Endometrium (tissue), 2 donors: Measurements from ENCODE around the gene TAF11L2.
"Not testable (repeated sequence)": the region's sequence is repeated elsewhere in the genome, so short reads cannot be mapped to it uniquely, and the experiment has no call there.

Experiments
- FAIRE-seq: peaks from 2 replicates; lab custom pipeline; 2012; peaks lifted over from hg19 to GRCh38; lab: Jason Lieb, UNC
- donor health status: control.
- donor health status: control.

TAF11L2 gene

DNA sequence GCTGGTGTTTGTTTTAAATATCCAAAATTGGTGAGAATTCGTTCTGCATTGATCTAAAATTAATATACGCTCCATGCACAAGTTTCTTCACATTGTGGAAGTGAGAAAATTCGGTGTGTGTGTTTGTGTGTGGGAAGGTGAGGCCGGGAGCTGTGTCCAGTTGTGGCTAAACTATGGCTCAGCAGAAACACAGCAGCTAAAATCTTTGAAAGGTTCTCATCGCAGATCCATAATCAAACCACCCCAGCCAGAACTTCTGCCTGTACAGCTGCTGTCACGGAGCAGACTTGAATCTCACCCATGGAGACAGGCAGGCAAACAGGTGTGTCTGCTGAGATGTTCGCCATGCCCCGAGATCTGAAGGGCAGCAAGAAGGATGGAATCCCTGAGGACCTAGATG lies at the start of gene TAF11L2:
Gene TAF11L2 (plus strand): TSS at position 301 of the 400 bp plus-strand sequence.
- FAIRE-seq: not testable (repeated sequence)

DNA sequence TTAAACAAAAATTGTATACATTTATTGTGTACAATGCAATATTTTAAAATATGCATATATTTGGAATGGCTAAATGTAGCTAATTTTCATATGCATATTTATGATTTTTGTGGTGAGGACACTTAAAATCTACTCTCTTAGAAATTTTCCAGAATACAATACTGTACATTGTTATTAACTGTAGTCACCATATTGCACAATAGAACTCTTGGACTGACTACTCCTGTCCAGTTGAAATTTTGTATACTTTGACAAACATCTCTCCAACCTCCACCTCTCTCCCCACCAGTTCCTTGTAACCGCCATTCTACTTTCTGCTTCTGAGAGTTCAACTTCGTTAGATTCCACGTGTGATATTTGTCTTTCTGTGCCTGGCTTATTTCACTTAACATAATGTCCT lies 49.2 kb upstream of the TAF11L2 start:
- FAIRE-seq: no peak

DNA sequence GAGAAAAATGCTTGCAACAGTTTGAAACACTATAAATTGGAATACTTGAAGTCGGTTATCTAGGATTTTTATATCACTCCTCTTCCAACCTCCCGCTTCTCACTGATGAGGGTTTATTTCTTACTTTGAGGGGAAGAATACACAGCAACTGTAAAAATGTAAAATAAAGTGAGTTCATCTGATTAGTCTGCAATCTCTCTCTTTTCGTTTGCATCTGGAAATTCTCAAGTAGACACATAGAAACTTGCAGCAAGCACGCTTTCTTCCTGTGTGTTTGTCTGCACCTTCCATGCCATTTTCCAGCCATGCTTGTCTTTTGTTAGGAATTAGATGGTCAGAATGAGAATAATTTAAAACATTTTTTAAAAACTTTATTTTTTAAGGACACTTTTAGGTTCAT lies 45.1 kb upstream of the TAF11L2 start:
- FAIRE-seq: no peak

DNA sequence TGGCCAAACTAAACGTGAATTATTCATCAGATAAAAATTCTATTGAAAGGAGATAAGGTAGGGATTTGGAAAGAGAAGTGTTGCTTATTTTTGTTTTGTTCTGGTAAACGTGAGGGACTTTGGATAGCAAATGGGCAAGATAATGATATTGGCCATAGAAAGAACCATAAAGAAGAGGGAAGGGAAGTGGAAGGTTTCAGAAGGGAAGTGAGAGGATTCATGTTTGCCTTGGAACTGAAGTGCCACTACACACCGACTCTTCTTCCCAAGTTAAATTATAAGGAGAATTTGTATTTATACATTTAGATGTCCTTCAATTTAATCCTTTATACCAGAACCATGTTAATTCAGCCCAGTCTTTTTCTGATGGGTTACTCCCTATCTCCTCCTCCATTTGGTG lies 42.1 kb upstream of the TAF11L2 start:
- no peak for FAIRE-seq

DNA sequence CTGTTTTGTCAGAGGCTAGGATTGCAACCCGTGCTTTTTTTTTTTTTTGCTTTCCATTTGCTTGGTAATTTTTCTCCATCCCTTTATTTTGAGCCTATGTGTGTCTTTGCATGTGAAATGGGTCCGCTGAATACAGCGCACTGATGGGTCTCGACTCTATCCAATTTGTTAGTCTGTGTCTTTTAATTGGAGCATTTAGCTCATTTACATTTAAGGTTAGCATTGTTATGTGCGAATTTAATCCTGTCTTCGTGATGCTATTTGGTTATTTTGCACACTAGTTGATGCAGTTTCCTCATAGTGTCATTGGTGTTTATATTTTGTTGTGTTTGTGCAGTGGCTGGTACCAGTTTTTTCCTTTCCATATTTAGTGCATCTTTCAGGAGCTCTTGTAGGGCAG lies 36.2 kb upstream of the TAF11L2 start:
- FAIRE-seq: no peak

DNA sequence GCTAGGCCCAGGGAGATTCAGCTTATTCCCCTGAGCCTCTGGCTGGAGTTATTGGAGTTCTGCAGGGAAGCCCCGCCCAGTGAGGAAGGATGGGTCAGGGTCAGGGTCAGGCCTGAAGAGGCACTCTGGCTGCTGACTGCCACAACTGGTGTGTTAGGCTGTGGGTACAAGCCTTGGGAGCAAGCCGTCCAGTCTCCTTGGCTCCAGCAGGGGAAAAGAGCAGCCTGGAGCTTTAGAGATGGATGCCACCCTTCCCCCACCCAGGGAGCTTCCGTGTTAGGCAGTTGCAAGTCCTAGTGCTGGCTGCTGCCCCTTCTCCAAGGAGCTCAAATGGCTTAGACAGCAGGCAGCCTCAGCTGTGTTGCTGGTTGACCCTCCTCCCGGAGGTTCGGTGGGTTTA lies 34.4 kb upstream of the TAF11L2 start:
- no peak for FAIRE-seq

DNA sequence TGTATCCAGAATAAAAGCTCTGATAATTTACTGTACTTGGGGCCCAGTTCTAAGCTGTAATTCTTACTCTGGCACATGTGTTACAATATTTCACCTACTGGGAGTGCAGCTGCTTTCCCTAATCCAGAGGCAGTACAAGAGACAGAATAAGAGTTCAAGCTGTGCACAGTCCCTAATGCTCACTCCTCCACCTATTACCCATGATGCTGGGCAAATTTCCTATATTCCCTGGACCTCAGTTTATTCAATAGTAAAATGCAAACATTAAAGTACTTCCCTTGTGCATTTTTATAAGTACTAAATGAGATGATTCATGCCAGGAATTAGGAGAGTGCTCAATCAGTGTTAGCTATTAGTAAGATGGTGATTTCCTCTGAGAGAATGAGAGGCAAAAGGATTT lies 28.0 kb upstream of the TAF11L2 start:
- no peak for FAIRE-seq

DNA sequence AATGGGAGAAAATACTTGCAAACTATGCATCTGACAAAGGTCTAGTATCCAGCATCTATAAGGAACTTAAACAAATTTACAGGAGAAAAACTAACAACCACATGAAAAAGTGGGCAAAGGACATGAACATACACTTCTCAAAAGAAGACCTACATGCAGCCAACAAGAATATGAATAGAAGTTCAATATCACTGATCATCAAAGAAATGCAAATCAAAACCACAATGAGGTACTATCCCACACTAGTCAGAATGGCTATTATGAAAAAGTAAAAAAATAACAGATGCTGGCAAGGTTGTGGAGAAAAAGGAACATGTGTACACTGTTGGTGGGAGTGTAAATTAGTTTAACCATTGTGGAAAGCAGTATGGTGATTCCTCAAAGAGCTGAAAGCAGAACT lies 23.0 kb upstream of the TAF11L2 start:
- FAIRE-seq: not testable (repeated sequence)

DNA sequence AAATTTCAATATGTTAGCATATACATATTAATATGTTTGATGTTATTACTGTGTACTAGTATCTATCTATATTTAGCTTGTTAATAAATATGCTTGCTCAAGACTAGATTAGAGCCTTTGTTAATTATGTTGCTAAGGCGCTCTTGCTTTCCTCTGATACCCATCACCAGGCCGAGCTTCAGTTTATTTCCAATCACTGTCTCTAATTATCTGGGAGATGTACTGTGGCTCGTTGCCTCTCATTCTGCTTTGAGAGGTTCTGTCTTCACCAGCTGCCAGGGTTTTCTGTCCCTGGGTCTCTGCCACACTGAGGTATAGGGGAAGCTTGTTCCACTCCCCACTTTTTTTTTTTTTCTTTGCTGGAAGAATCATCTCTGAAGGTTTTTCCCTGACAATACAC lies 21.0 kb upstream of the TAF11L2 start:
- no peak for FAIRE-seq

DNA sequence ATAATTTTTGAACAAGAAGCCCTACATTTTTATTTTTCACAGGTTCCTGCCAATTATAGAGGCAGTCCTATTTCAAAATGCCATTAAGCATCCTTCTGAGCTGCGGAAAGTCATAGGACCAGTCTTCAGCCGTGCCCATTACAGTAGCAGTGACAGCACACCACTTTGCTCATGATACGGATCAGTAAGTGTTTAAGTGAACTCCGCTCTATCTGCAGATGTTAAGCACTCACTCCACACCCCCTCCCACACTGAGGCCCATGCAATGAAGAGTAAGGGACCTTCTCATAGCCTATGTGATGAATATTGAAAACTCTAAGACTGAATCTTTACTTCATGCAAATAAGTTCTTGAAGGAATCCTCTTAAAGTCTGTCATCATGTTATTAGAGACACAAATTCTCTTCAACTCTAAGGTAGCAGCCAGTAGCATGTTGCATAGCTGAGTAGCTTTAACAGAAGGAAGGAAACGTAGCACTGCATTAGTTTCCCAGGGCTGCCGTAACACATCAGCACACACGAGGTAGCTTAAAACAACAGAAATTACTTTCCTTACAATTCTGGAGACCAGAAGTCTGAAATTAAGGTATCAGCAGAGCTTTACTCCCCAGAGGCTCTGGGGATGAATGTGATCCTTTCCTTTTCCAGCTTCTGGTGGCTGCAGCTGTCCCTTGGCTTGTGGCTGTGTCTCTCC lies 20.3 kb upstream of the TAF11L2 start:
- no peak for FAIRE-seq

DNA sequence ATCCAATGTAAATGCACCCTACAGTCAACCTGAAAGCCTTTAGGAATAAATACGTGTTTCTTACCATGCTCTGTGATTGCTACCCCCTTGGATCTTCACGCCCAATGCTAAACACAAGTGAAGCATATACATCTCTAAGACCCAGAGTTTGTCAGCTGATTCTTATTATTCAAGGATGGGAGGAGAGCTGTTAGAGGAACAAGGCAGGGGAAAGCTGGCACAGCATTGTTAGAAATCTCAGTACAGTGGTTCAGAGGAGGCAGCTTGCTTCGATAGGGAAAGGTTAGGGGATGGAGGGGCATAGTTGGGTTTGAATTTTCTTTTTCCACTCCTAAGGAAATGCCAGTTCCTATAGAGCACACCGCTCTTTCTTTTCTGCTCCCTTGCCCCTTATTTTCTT lies 16.7 kb upstream of the TAF11L2 start:
- FAIRE-seq: no peak

DNA sequence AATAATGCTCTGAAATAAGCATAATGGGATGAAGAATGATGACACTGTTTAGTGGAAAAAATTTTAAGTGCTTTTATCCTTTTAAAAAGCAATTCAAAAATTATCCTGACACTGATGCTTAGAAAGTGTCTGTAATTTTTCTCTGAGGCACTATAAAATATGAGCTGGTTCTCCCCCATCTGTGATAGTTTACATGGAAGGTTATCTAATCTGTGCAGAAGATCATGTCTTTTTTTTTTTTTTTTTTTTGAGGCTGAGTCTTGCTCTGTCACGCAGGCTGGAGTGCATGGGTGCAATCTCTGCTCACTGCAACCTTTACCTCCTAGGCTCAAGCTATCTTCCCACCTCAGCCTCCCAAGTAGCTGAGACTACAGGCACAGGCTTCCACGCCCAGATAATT lies 15.2 kb upstream of the TAF11L2 start:
- no peak for FAIRE-seq

DNA sequence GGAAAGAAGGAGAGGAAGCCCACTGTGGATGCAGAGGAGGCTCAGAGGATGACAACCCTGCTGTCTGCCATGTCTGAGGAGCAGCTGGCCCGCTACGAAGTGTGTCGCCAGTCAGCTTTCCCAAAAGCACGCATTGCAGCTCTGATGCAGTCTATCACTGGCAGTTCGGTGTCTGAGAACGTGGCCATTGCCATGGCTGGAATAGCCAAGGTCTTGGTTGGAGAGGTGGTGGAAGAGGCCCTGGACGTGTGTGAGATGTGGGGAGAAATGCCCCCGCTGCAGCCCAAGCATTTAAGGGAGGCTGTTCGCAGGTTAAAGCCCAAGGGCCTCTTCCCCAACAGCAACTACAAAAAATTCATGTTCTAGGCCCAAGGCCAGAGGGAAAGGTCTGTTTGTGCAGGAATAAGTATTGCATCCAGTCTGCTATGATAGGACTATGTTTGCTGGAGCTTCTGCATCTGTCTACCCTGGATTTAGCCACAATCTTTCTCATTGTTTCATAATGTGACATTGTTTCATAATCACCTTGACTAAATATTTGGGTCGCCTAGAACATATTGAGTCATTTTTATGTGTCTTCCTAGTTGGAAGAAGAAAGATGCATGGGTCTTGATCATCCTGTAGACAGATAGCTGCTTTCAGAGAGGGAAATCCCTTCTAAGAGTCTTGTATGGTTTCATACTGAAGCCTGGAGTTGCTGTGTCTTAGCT lies 11.4 kb upstream of the TAF11L2 start:
- not testable (repeated sequence) for FAIRE-seq

DNA sequence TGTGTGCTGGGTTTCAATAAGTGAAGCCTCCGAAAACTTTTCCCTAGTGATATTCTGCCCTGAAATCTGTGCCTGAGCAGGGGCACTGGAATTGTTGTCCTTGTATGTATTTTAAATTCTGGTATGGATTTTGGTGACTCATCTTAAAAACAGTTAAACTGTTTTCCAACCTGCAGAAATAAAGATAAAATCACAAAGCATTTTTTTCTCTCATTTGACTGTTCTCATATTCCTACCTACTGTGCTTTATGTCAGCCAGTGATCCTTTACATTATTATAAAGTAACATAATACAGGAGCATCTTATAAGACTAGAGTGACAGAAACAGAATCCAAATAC lies 10.9 kb upstream of the TAF11L2 start:
- no peak for FAIRE-seq

DNA sequence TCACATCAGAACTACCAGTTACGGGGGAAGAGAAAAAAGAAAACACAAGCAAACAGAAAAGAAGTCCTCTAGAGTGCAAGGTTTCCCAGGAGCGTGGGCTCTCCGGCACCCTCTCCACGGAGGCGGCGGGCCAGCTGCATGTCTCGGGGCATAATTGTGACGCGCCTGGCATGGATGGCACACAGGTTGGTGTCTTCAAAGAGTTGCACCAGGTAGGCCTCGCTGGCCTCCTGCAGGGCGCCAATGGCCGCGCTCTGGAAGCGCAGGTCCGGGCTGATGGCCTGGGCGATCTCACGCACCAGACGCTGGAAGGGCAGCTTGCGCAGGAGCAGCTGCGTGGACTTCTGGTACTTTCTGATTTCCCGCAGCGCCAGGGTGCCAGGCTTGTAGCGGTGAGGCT lies 6.8 kb upstream of the TAF11L2 start:
- FAIRE-seq: not testable (repeated sequence)

DNA sequence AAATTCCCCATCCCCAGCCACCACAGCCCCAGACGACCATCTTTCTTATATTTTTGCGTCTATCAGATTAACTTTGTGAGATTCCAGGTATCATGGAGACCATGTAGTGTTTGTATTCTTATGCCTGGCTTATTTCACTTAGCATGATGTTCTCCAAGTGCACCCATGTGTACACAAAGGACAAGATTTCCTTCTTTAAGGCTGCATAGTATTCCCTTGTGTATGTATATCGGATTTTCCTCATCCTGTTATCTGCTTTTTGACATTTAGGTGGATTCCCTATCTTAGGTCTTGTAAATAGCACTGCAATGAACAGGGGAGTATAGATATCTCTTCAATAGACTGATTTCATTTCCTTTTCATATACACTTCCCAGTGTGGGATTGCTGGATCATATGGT lies 5.3 kb upstream of the TAF11L2 start:
- FAIRE-seq: no peak

DNA sequence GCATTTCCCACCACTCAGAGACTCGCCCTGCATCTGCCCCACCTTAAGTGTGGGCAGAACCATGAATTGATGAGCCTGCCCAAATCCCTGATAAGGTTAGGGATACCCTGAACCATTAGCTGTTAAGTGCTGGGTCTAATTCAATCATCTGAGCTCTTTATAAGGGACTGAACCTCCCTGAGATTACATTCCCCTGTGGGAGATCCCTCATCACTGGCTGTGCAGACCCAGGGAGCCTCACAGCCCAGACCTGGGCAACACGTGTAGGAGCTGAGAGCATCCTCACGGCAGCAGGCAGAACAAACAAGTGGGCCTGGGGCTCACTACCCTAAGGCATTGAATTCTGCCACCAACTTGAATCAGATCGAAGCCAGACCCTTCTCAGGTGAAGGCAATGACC lies 585 bp upstream of the TAF11L2 start:
- no peak for FAIRE-seq

DNA sequence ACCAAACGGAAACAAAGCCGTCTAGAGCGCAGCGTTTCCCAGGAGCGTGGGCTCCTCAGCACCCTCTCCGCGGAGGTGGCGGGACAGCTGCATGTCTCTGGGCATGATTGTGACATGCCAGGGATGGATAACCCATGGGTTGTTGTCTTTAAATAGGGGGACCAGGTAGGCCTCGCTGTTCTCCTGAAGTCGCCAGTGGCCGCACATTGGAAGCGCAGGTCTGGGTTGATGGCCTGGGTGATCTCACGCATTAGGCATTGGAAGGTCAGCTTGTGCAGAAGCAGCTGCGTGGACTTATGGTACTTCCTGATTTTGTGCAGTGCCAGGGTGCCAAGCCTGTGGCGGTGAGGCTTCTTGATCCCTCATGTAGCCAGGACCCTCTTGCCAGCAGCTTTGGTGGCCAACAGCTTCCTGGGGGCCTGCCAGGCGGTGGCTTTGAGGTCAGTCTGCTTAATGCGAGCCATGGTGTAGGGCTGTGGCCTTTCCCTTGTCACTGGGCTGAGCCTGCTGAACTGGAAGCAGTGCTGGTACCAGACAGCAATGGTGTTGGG lies 13.8 kb downstream of the TAF11L2 start:
- FAIRE-seq: no peak

DNA sequence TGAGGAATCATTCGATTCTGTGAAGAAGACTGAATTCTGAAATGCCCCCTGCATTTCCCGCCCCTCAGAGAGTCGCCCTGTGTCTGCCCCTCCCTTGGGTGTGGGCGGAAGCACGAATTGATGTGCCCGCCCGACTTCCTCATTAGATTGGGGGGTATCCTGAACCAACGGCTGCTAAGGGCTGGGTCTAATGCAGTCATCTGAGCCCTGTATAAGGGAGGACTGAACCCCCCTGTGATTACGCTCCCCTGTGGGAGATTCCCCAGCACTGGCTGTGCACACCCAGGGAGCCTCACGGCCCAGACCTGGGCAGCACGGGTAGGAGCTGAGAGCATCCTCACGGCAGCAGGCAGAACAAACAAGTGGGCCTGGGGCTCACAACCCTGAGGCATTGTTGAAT lies 19.5 kb downstream of the TAF11L2 start:
- FAIRE-seq: not testable (repeated sequence)

DNA sequence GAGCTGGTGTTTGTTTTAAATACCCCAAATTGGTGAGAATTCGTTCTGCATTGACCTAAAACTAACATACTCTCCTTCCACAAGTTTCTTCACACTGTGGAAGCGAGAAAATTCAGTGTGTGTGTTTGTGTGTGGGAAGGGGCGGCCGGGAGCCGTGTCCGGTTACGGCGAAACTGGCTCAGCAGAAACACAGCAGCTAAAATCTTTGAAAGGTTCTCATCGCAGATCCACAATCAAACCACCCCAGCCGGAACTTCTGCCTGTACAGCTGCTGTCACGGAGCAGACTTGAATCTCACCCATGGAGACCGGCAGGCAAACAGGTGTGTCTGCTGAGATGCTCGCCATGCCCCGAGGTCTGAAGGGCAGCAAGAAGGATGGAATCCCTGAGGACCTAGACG lies 20.0 kb downstream of the TAF11L2 start, which contains the start of gene TAF11L3:
Gene TAF11L3 (plus strand): TSS at position 301 of the 400 bp plus-strand sequence.
- FAIRE-seq: not testable (repeated sequence)

DNA sequence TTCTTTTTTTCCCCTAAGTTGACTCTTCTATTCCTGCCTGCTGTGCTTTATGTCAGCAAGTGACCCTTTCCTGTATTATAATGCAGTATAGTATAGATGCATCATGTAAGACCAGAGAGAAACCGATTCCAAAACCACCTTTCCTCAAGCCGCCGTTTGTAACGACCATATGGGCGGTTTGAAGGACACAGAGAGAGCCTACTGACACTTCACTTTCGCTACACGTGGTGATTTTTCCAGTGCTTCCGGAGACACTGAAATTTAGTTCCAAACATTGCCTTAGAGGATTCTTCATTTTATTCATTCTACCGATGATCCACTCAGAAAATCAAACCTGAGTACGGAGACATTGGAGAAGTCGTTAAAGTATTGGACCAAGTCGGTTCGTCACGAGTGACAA lies 21.5 kb downstream of the TAF11L2 start:
- not testable (repeated sequence) for FAIRE-seq

DNA sequence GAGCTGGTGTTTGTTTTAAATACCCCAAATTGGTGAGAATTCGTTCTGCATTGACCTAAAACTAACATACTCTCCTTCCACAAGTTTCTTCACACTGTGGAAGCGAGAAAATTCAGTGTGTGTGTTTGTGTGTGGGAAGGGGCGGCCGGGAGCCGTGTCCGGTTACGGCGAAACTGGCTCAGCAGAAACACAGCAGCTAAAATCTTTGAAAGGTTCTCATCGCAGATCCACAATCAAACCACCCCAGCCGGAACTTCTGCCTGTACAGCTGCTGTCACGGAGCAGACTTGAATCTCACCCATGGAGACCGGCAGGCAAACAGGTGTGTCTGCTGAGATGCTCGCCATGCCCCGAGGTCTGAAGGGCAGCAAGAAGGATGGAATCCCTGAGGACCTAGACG lies 23.5 kb downstream of the TAF11L2 start, which contains the start of gene TAF11L4:
Gene TAF11L4 (plus strand): TSS at position 301 of the 400 bp plus-strand sequence.
- not testable (repeated sequence) for FAIRE-seq

DNA sequence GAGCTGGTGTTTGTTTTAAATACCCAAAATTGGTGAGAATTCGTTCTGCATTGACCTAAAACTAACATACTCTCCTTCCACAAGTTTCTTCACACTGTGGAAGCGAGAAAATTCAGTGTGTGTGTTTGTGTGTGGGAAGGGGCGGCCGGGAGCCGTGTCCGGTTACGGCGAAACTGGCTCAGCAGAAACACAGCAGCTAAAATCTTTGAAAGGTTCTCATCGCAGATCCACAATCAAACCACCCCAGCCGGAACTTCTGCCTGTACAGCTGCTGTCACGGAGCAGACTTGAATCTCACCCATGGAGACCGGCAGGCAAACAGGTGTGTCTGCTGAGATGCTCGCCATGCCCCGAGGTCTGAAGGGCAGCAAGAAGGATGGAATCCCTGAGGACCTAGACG lies 26.9 kb downstream of the TAF11L2 start, which contains the start of gene TAF11L5:
Gene TAF11L5 (plus strand): TSS at position 301 of the 400 bp plus-strand sequence.
- FAIRE-seq: not testable (repeated sequence)
